Omental fat pad (tissue), 4 donors: ENCODE data around the gene TGFB3. TPM values are rescaled to one million over a fixed set of nuclear protein-coding genes. Genes with fewer than 3 reads are reported as not detected.

Experiments
- ATAC-seq: fragments of 150-250 bp; one replicate; pipeline ENCODE4 v1.9.1; 2016; ENCODE audit warnings: mild to moderate bottlenecking, moderate library complexity; ENCODE audit not compliant: low FRiP score
- DNase-seq: peaks from one replicate; pipeline ENCODE4 v3.0.0-alpha.2; 2019; ENCODE audit warnings: low spot score
- CTCF ChIP-seq, 3 donors: fragments of 450-650 bp; IDR thresholded peaks; one replicate each; pipeline ENCODE4 v1.5.1; 2016 to 2017; ENCODE audit warnings: antibody characterized with exemption in 3 of 3, mild to moderate bottlenecking in 3 of 3, moderate library complexity in 2 of 3
- total RNA-seq, 4 donors: library from RNA; depleted of rRNA; stranded (reverse); fragments of >200 nt; gene quantifications; one replicate each; pipeline ENCODE4 v1.1.0, GENCODE V29; 2016

Gene TGFB3
- total RNA-seq, 4 donors from 2014 or later = 9.2 to 54.4 (median 29.6) TPM

GRCh38 chr14:75972801-75973421 lies 8.9 kb downstream of the TGFB3 start:
- ATAC-seq = no peak
- no peak for TF ChIP-seq CTCF (IDR thresholded peaks at IDR 0.05)

GRCh38 chr14:75971509-75971908 lies 10.3 kb downstream of the TGFB3 start:
- no peak for TF ChIP-seq CTCF (IDR thresholded peaks at IDR 0.05)
- DNase-seq = no peak
- no peak for ATAC-seq

More at GRCh38 chr14:75972801-75973421, 8.9 kb downstream of the TGFB3 start:
- no peak for DNase-seq

GRCh38 chr14:75970989-75971388 lies 10.8 kb downstream of the TGFB3 start:
- DNase-seq (no peak), ATAC-seq (no peak)
- no peak for TF ChIP-seq CTCF (IDR thresholded peaks at IDR 0.05)

- no peak for DNase-seq
- TF ChIP-seq CTCF (IDR thresholded peaks at IDR 0.05) = no peak
- ATAC-seq = no peak
Measured at GRCh38 chr14:75969891-75970290, 11.9 kb downstream of the TGFB3 start.

- no peak for DNase-seq
- no peak for ATAC-seq
- TF ChIP-seq CTCF (IDR thresholded peaks at IDR 0.05) = no peak
Measured at GRCh38 chr14:75969126-75969525, 12.7 kb downstream of the TGFB3 start.

- DNase-seq (no peak), ATAC-seq (no peak)
- TF ChIP-seq CTCF (IDR thresholded peaks at IDR 0.05) = no peak
Measured at GRCh38 chr14:75968456-75968855, 13.3 kb downstream of the TGFB3 start.

- DNase-seq = no peak
- TF ChIP-seq CTCF (IDR thresholded peaks at IDR 0.05) = no peak
- ATAC-seq = no peak
Measured at GRCh38 chr14:75967866-75968265, 13.9 kb downstream of the TGFB3 start.
